Measurements from ENCODE around the gene EEF2K.

- TF ChIP-seq CTCF (conservative IDR thresholded peaks at IDR 0.05; ENCODE audit: low read depth, low read length): no peak
- TF ChIP-seq EZH2phosphoT487 (IDR thresholded peaks at IDR 0.05; ENCODE audit: borderline replicate concordance, low read length): no peak
- TF ChIP-seq EZH2 (IDR thresholded peaks at IDR 0.05; ENCODE audit: low read length, unreplicated experiment): no peak
Measured at GRCh38 chr16:22328081-22328725, 122.1 kb downstream of the EEF2K start.
